Measurements from ENCODE around the gene SERPINF2.
A peak's percentile ranks its signal among the peaks of the same experiment; 100 is the strongest.
"Not testable (repeated sequence)": the region's sequence is repeated elsewhere in the genome, so short reads cannot be mapped to it uniquely, and the experiment has no call there.

Gene SERPINF2

DNA sequence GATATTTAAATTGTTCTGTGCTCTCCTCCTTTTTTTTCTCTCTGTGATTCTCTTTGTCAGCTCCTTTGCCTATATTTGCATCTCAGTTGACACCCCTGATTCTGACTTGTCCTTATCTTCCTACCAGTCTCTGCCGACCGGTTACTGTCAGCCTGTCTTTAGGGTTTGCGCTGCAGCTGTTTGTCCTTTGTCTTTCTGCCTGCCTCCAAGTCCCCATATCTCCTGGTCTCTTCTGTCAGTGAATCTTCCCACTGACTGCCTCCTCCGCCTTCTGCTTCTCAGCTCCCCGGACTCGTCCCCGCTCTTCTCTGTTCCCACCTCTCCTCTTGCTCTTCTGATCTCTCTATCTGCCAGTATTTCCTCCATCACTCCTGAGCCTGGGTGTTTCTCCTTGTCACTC lies 37.7 kb upstream of the SERPINF2 start:
- H3K27me3 ChIP-seq: no peaks in the 10 kb centered on the region
- TF ChIP-seq, protein P1, sequence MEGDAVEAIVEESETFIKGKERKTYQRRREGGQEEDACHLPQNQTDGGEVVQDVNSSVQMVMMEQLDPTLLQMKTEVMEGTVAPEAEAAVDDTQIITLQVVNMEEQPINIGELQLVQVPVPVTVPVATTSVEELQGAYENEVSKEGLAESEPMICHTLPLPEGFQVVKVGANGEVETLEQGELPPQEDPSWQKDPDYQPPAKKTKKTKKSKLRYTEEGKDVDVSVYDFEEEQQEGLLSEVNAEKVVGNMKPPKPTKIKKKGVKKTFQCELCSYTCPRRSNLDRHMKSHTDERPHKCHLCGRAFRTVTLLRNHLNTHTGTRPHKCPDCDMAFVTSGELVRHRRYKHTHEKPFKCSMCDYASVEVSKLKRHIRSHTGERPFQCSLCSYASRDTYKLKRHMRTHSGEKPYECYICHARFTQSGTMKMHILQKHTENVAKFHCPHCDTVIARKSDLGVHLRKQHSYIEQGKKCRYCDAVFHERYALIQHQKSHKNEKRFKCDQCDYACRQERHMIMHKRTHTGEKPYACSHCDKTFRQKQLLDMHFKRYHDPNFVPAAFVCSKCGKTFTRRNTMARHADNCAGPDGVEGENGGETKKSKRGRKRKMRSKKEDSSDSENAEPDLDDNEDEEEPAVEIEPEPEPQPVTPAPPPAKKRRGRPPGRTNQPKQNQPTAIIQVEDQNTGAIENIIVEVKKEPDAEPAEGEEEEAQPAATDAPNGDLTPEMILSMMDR (IDR thresholded peaks at IDR 0.05; ENCODE audit: low read depth, low read length): no peak
- DNase-seq: no peak
- no peaks in the 10 kb centered on the region for H3K36me3 ChIP-seq
- no peaks in the 10 kb centered on the region for H3K4me1 ChIP-seq
- H3K4me3 ChIP-seq (ENCODE audit: low read depth, low read length): no peak overlapping the region
- no peaks in the 10 kb centered on the region for H3K9me3 ChIP-seq

DNA sequence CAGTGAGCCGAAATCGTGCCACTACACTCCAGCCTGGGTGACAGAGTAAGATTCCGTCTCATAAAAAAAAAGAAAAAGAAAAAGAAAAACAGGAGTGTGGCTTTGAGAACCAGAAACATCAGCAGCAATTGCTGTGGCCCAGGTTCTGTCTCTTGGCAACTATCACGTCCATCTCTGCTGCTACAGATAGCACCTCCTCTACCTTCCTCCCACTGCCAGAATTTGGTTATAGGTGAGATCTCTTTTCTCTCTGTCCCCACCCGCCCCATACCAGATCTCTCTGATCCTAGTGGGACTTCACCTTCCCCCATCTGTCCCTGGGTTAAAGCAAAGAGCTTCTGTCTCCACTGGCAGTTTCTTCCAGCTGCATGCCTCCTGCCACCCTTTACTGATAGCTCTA lies 35.6 kb upstream of the SERPINF2 start:
- Histone ChIP-seq H3K4me1 (no peaks in the 10 kb centered on the region), H3K27me3 (no peaks in the 10 kb centered on the region), H3K9me3 (no peaks in the 10 kb centered on the region), H3K36me3 (no peaks in the 10 kb centered on the region), H3K4me3 (ENCODE audit: low read depth, low read length) (no peak overlapping the region)
- DNase-seq: no peak
- TF ChIP-seq, protein P1 (IDR thresholded peaks at IDR 0.05; ENCODE audit: low read depth, low read length): no peak

DNA sequence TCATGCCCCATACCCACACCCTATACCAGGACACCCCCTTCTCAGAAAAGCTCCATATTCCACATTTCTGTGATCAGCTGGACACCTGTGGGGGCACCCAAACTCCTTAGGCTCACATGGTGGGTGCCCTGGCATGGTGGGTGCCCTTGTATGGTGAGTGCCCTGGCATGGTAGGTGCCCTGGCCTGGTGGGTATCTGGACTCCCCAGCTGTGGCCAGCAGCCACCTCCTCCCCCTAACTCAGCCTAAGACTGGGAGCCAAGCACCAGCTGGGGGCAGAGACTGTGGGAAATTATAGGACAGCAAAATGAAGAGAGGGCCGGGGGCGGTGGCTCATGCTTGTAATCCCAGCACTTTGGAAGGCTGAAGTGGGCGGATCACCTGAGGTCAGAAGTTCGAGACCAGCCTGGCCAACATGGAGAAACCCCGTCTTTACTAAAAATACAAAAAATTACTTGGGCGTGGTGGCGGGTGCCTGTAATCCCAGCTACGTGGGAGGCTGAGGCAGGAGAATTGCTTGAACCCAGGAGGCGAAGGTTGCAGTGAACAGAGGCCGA lies 33.8 kb upstream of the SERPINF2 start:
- not testable (repeated sequence) for DNase-seq; H3K36me3 ChIP-seq; H3K9me3 ChIP-seq; H3K4me3 ChIP-seq (ENCODE audit: low read depth, low read length); H3K4me1 ChIP-seq; H3K27me3 ChIP-seq

DNA sequence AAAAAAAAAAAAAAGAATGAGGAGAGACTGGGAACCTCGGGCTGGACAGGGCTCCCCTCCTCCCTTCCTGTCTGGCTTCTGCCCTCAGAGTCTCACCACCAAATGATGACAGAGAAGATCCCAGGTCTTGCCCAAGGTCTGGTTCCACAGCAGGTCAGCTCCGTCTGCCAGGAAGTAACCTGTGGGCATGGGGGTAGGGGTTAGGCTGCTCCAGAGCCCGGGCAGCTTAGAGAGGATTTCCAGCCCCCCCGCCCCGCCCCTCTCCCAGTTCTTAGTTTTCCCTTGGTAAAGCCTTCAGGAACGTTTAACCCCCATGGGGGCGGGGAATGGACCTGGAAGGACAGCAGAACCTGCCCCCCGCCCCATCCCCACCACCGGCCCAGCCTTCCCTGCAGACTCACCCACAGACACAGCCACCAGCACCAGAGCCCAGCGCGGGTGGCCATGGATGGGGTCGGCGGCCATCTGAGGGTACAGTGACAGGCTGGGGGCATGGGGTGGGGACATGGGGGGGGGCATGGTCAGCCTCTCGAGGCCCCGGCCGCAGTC lies 33.2 kb upstream of the SERPINF2 start:
- DNase-seq: no peak
- Histone ChIP-seq H3K9me3 (no peaks in the 10 kb centered on the region), H3K36me3 (no peaks in the 10 kb centered on the region), H3K4me1 (peaks cover 3% of the 10 kb centered on the region; the same call in 1 of the 2 replicates), H3K27me3 (no peaks in the 10 kb centered on the region), H3K4me3 (ENCODE audit: low read depth, low read length) (peak overlapping the region; percentile 53)
- TF ChIP-seq, protein P1 (IDR thresholded peaks at IDR 0.05; ENCODE audit: low read depth, low read length): no peak

DNA sequence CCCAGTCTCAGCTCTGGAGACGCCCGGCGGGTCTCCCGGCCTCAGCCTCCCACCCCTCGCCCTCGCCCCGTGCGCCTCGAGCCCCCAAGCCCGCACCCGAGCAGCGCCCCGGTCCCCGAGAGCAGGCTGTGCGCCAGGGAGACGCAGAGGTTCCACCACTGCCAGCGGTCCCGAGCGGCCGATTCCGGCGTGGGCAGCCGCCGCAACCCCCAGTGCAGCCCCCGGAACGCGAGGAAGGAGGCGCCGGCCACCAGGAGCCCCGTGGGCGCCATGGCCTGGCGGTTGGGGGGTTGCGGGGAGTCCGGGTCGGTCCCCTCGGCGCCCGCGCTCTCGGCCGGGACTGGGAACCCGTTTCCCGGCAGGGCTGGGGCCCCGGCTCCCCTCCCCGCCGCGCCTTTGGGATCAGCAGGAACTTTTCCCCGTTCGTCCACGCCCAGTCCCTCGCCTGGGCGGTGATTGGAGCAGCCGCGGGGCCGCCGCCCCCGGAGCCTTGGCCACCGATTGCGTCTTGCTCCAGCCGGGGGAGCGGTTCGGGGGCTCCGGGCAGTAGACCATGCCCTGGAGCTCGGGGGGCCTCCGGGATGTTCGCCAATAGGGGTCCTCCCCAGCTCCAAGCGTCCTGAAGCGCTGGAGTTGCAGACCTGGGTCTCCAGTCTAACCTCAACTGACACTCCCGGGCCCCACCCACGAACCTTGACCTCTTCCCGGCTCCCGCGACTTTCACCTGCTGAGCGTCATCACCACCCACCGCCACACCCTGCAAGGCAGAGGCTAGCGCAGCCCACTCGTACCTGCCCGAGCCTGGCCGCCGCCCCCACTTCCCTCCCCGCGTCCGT lies 32.5 kb upstream of the SERPINF2 start, which contains the start of gene TLCD2:
Gene TLCD2, minus strand, starts transcription at position 407 of the 836 bp plus-strand sequence. Its CDS starts 135 bp downstream, at position 272.
- Histone ChIP-seq H3K4me3 (ENCODE audit: low read depth, low read length) (peak within 1 kb of the TSS; percentile 53), H3K4me1 (peaks cover 3% of the 10 kb centered on the region; the same call in 1 of the 2 replicates), H3K9me3 (no peaks in the 10 kb centered on the region), H3K27me3 (no peaks in the 10 kb centered on the region), H3K36me3 (no peaks in the 10 kb centered on the region)
- DNase-seq: peak; percentile 56
- TF ChIP-seq, protein P1 (IDR thresholded peaks at IDR 0.05; ENCODE audit: low read depth, low read length): no peak

DNA sequence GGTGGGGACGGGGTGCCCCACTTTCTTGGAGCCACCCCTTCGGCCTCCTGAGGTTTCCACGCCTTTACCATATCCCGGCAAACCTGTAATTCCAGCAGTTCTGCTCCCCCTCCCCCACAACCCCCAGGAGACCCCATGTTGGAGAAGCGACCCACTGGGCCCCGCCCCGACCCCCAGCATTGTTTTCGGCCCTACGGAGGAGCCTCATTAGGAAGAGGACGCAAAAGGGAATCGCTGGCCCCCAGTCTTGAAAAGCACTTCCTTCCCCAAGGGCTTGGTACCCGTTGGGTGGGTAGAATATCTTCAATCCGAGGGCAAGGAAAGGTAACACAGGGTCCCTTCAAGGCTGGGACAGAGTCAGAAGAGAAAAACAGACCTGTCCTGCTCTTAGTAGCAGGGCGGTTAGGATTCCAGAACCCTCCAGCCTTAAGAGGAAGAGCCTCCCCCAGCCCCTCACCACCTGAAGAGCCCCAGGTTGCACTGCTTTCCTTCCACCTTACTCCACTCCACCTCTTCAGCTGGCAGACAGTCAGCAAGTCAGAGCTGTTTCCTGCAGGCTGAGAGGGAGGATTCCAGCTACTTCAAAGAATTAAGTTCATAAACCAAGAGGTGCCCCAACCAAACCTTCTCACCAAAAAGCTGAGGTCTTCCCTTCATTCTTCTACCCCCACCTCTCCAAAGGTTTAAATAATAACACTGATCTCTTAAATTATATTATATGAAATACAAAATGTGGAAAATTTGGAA lies 31.7 kb upstream of the SERPINF2 start:
- peaks cover 3% of the 10 kb centered on the region; the same call in 1 of the 2 replicates for H3K4me1 ChIP-seq
- no peaks in the 10 kb centered on the region for H3K27me3 ChIP-seq
- H3K9me3 ChIP-seq: no peaks in the 10 kb centered on the region
- TF ChIP-seq, protein P1 (IDR thresholded peaks at IDR 0.05; ENCODE audit: low read depth, low read length): no peak
- no peaks in the 10 kb centered on the region for H3K36me3 ChIP-seq
- DNase-seq: no peak
- no peak overlapping the region for H3K4me3 ChIP-seq (ENCODE audit: low read depth, low read length)
